Anterior cingulate cortex (tissue), 58 donors: ENCODE data around the gene PTCH1.

ENCODE experiments used
- DNase-seq, 58 donors: peaks; one replicate each; lab custom pipeline; 2025; lab: John Stamatoyannopoulos, UW

The PTCH1 gene

GRCh38 chr9:95446984-95447383 lies 69.8 kb downstream of the PTCH1 start:
- DNase-seq: no peak

GRCh38 chr9:95446259-95446658 lies 70.5 kb downstream of the PTCH1 start:
- no peak for DNase-seq

GRCh38 chr9:95444160-95444559 lies 72.6 kb downstream of the PTCH1 start:
- no peak for DNase-seq

GRCh38 chr9:95443301-95443700 lies 73.5 kb downstream of the PTCH1 start:
- DNase-seq: no peak

GRCh38 chr9:95441081-95441480 lies 75.7 kb downstream of the PTCH1 start:
- no peak for DNase-seq

- DNase-seq: no peak
These were observed 76.3 kb downstream of the PTCH1 start for GRCh38 chr9:95440447-95440846.

GRCh38 chr9:95438561-95439357 lies 78.0 kb downstream of the PTCH1 start:
- no peak for DNase-seq

GRCh38 chr9:95437559-95437958 lies 79.2 kb downstream of the PTCH1 start:
- DNase-seq: no peak

- DNase-seq: no peak
These were observed 80.4 kb downstream of the PTCH1 start for GRCh38 chr9:95436416-95436815.

- no peak for DNase-seq
These were observed 81.6 kb downstream of the PTCH1 start for GRCh38 chr9:95435074-95435728.

GRCh38 chr9:95434116-95435073 lies 82.4 kb downstream of the PTCH1 start:
- DNase-seq: no peak

- DNase-seq: no peak
These were observed 83.5 kb downstream of the PTCH1 start for GRCh38 chr9:95433096-95433819.

GRCh38 chr9:95431286-95431685 lies 85.5 kb downstream of the PTCH1 start:
- no peak for DNase-seq

- DNase-seq: no peak
These were observed 86.7 kb downstream of the PTCH1 start for GRCh38 chr9:95429948-95430620.

GRCh38 chr9:95429096-95429495 lies 87.7 kb downstream of the PTCH1 start:
- DNase-seq: no peak

GRCh38 chr9:95425910-95426551 lies 90.7 kb downstream of the PTCH1 start:
- DNase-seq: no peak

GRCh38 chr9:95422650-95423049 lies 94.1 kb downstream of the PTCH1 start:
- no peak for DNase-seq

- DNase-seq: no peak
These were observed 96.3 kb downstream of the PTCH1 start for GRCh38 chr9:95420518-95420917.

GRCh38 chr9:95419444-95419843 lies 97.3 kb downstream of the PTCH1 start:
- DNase-seq: no peak
